KMS-11 (cell line): ENCODE data around the gene CPED1.

Experiments
- H2AFZ ChIP-seq: fragments of 200-600 bp; sonication (generic); 2 replicates; pipeline ENCODE4 v1.6.1; 2016; ENCODE audit warnings: antibody characterized with exemption, mixed run types, low read depth
- H3K27ac ChIP-seq: fragments of 200-600 bp; sonication (generic); 2 replicates; pipeline ENCODE4 v1.6.1; 2016; ENCODE audit warnings: mild to moderate bottlenecking, mixed run types
- H3K27me3 ChIP-seq: fragments of 200-600 bp; sonication (generic); 2 replicates; pipeline ENCODE4 v1.6.1; 2017; ENCODE audit warnings: mild to moderate bottlenecking, low read depth, mixed run types, moderate library complexity; ENCODE audit not compliant: insufficient read depth
- H3K36me3 ChIP-seq: fragments of 200-600 bp; sonication (generic); 2 replicates; pipeline ENCODE4 v1.6.1; 2017; ENCODE audit warnings: mild to moderate bottlenecking, mixed run types; ENCODE audit not compliant: insufficient read depth
- H3K4me1 ChIP-seq: fragments of 200-600 bp; sonication (generic); 2 replicates; pipeline ENCODE4 v1.6.1; 2016; ENCODE audit warnings: mild to moderate bottlenecking, low read depth, mixed run types; ENCODE audit not compliant: poor library complexity, severe bottlenecking
- H3K4me2 ChIP-seq: fragments of 200-600 bp; sonication (generic); 2 replicates; pipeline ENCODE4 v1.7.0; 2016; ENCODE audit warnings: mild to moderate bottlenecking, mixed run types
- H3K4me3 ChIP-seq: fragments of 200-600 bp; sonication (generic); IDR thresholded peaks from 2 replicates; pipeline ENCODE4 v1.6.1; 2017; ENCODE audit warnings: low read depth, low read length, mixed read lengths; ENCODE audit not compliant: insufficient read depth
- H3K79me2 ChIP-seq: fragments of 200-600 bp; sonication (generic); 2 replicates; pipeline ENCODE4 v1.6.1; 2016; ENCODE audit warnings: low read depth, mixed run types; ENCODE audit not compliant: insufficient read depth
- H3K9ac ChIP-seq: fragments of 200-600 bp; sonication (generic); 2 replicates; pipeline ENCODE4 v1.6.1; 2016; ENCODE audit warnings: mild to moderate bottlenecking, mixed run types
- H4K20me1 ChIP-seq: fragments of 200-600 bp; sonication (generic); 2 replicates; pipeline ENCODE4 v1.6.1; 2016; ENCODE audit warnings: mild to moderate bottlenecking, mixed run types; ENCODE audit not compliant: insufficient read depth
- CTCF ChIP-seq: fragments of 200-600 bp; sonication (generic); conservative IDR thresholded peaks from 2 replicates; pipeline ENCODE4 v1.6.1; 2017; ENCODE audit warnings: low read depth, mild to moderate bottlenecking, antibody characterized with exemption, low read length, moderate library complexity, mixed read lengths

CPED1 gene

GRCh38 chr7:121139427-121139826 lies 150.9 kb downstream of the CPED1 start:
- Histone ChIP-seq H3K4me2 (no peak overlapping the region; the same call in 1 of the 2 replicates), H3K9ac (no peak overlapping the region), H2AFZ (no peak overlapping the region), H3K27ac (no peak overlapping the region), H3K4me3 (no peak overlapping the region), H3K4me1 (peaks cover 32% of the 10 kb centered on the region), H3K36me3 (no peaks in the 10 kb centered on the region), H3K79me2 (no peaks in the 10 kb centered on the region), H4K20me1 (no peaks in the 10 kb centered on the region), H3K27me3 (no peaks in the 10 kb centered on the region; the same call in 1 of the 2 replicates)
- no peak for TF ChIP-seq CTCF

GRCh38 chr7:121140790-121141189 lies 152.3 kb downstream of the CPED1 start:
- Histone ChIP-seq H3K27me3 (no peaks in the 10 kb centered on the region; the same call in 1 of the 2 replicates), H3K36me3 (no peaks in the 10 kb centered on the region), H2AFZ (no peak overlapping the region), H3K27ac (no peak overlapping the region), H3K4me2 (no peak overlapping the region), H3K79me2 (no peaks in the 10 kb centered on the region), H3K9ac (no peak overlapping the region), H4K20me1 (no peaks in the 10 kb centered on the region), H3K4me3 (no peak overlapping the region), H3K4me1 (peaks cover 32% of the 10 kb centered on the region)
- TF ChIP-seq CTCF = no peak

- no peaks in the 10 kb centered on the region for H3K79me2 ChIP-seq
- no peaks in the 10 kb centered on the region for H3K27me3 ChIP-seq
- H3K4me1 ChIP-seq = no peaks in the 10 kb centered on the region
- no peak overlapping the region for H3K27ac ChIP-seq
- H3K4me2 ChIP-seq = no peak overlapping the region
- no peak overlapping the region for H3K4me3 ChIP-seq
- no peaks in the 10 kb centered on the region for H3K36me3 ChIP-seq
- H3K9ac ChIP-seq = no peak overlapping the region
- H2AFZ ChIP-seq = no peak overlapping the region
- no peak for TF ChIP-seq CTCF
- H4K20me1 ChIP-seq = no peaks in the 10 kb centered on the region
Measured at GRCh38 chr7:121151774-121152221, 163.3 kb downstream of the CPED1 start.

GRCh38 chr7:121153411-121153810 lies 164.9 kb downstream of the CPED1 start:
- H3K27me3 ChIP-seq = no peaks in the 10 kb centered on the region
- H3K4me2 ChIP-seq = no peak overlapping the region
- no peak overlapping the region for H2AFZ ChIP-seq
- H4K20me1 ChIP-seq = no peaks in the 10 kb centered on the region
- H3K4me3 ChIP-seq = no peak overlapping the region
- no peaks in the 10 kb centered on the region for H3K79me2 ChIP-seq
- H3K9ac ChIP-seq = no peak overlapping the region
- H3K4me1 ChIP-seq = no peaks in the 10 kb centered on the region
- no peak overlapping the region for H3K27ac ChIP-seq
- TF ChIP-seq CTCF = no peak
- H3K36me3 ChIP-seq = no peaks in the 10 kb centered on the region
